Esophagus muscularis mucosa (tissue), 4 donors: Measurements from ENCODE around the gene FSCN2. TPM values are rescaled to one million over a fixed set of nuclear protein-coding genes. Genes with fewer than 3 reads are reported as not detected.

ENCODE experiments used
- DNase-seq: peaks from one replicate; pipeline ENCODE4 v3.0.0-alpha.2; 2017; ENCODE audit errors: extremely low spot score
- H3K27ac ChIP-seq, 4 donors: fragments of 200-600 bp; sonication (generic); replicated peaks in 1 of 4; 1 replicate in 3 of 4; 2 replicates in 1 of 4; pipeline ENCODE4 v1.5.1; 2016 to 2019; ENCODE audit warnings: mild to moderate bottlenecking in 1 of 4
- H3K27me3 ChIP-seq, 4 donors: fragments of 200-600 bp; sonication (generic); one replicate each; pipeline versions ENCODE4 v1.5.1 to v1.6.0; 2016 to 2019
- H3K36me3 ChIP-seq, 4 donors: fragments of 200-600 bp; sonication (generic); one replicate each; pipeline ENCODE4 v1.5.1; 2016 to 2019
- H3K4me1 ChIP-seq, 4 donors: fragments of 200-600 bp; sonication (generic); one replicate each; pipeline ENCODE4 v1.5.1; 2016 to 2019
- H3K4me3 ChIP-seq, 4 donors: fragments of 200-600 bp; sonication (generic); 1 replicate in 2 of 4; 2 replicates in 2 of 4; pipeline ENCODE4 v1.5.1; 2016 to 2019; ENCODE audit warnings: mild to moderate bottlenecking in 4 of 4, moderate library complexity in 1 of 4
- H3K9me3 ChIP-seq, 4 donors: fragments of 200-600 bp; sonication (generic); 1 replicate in 3 of 4; 2 replicates in 1 of 4; pipeline ENCODE4 v1.5.1; 2016 to 2019
- EP300 ChIP-seq: sonication (generic); formaldehyde crosslinking; IDR thresholded peaks from one replicate; pipeline ENCODE4 v1.6.1; 2017; ENCODE audit warnings: antibody characterized with exemption
- POLR2A ChIP-seq: fragments of 450-650 bp; IDR thresholded peaks from one replicate; pipeline ENCODE4 v1.6.1; 2017; ENCODE audit warnings: antibody characterized with exemption, moderate library complexity, mild to moderate bottlenecking, low read depth
- POLR2AphosphoS5 ChIP-seq, 2 donors: sonication (generic); formaldehyde crosslinking; IDR thresholded peaks; one replicate each; pipeline ENCODE4 v1.6.1; 2017; ENCODE audit warnings: antibody characterized with exemption in 2 of 2
- WGBS: methylation state at CpG from one replicate; pipeline ENCODE4 v1.1.5; 2018; 5-methylcytosine and 5-hydroxymethylcytosine counted together
- intact Hi-C: fragments of 100-400 bp; cut with DNase I; formaldehyde crosslinking; loops from one replicate; pipeline ENCODE4 v1.15.1; 2023
- total RNA-seq, 4 donors: library from RNA; depleted of rRNA; stranded (reverse); fragments of >200 nt; gene quantifications; one replicate each; pipeline versions ENCODE4 v1.1.0 to v1.2.1, GENCODE V29; 2016
- TF ChIP-seq, protein P1 (sequence below), 3 experiments: fragments of 200-600 bp in 2 of 3; fragments of 450-650 bp in 1 of 3; sonication (generic) in 2 of 3; IDR thresholded peaks; one replicate each; pipeline ENCODE4 v1.5.1; 2017 to 2019; ENCODE audit warnings: antibody characterized with exemption in 3 of 3, mild to moderate bottlenecking in 2 of 3, moderate library complexity in 1 of 3

FSCN2 gene
- total RNA-seq, 4 donors from 2014 or later, result 1.2 to 2.4 (median 1.7) TPM

GRCh38 chr17:81579821-81580321, 51.7 kb downstream of the FSCN2 start:
- intact Hi-C loops, result no loop called here
- H3K4me3 ChIP-seq, result no peak overlapping the region
- H3K27me3 ChIP-seq, result no peaks in the 10 kb centered on the region
- H3K27ac ChIP-seq, result no peak overlapping the region
- no peak for DNase-seq
- peaks cover 13 to 88% (median 81%) of the 10 kb centered on the region in 4 donors for H3K36me3 ChIP-seq
- H3K9me3 ChIP-seq, result no peaks in the 10 kb centered on the region
- WGBS, result 91% methylated on average over 10 of the region's 10 CpGs
- H3K4me1 ChIP-seq, result peaks cover 10 to 16% (median 13%) of the 10 kb centered on the region in 4 donors
- TF ChIP-seq POLR2AphosphoS5 (IDR thresholded peaks at IDR 0.05), result no peak
- TF ChIP-seq EP300, result no peak
- no peak for TF ChIP-seq POLR2A
- TF ChIP-seq, protein P1, sequence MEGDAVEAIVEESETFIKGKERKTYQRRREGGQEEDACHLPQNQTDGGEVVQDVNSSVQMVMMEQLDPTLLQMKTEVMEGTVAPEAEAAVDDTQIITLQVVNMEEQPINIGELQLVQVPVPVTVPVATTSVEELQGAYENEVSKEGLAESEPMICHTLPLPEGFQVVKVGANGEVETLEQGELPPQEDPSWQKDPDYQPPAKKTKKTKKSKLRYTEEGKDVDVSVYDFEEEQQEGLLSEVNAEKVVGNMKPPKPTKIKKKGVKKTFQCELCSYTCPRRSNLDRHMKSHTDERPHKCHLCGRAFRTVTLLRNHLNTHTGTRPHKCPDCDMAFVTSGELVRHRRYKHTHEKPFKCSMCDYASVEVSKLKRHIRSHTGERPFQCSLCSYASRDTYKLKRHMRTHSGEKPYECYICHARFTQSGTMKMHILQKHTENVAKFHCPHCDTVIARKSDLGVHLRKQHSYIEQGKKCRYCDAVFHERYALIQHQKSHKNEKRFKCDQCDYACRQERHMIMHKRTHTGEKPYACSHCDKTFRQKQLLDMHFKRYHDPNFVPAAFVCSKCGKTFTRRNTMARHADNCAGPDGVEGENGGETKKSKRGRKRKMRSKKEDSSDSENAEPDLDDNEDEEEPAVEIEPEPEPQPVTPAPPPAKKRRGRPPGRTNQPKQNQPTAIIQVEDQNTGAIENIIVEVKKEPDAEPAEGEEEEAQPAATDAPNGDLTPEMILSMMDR (IDR thresholded peaks at IDR 0.05), result no peak

- Histone ChIP-seq H3K4me1 (peaks cover 10 to 16% (median 13%) of the 10 kb centered on the region in 4 donors), H3K27ac (no peak overlapping the region), H3K9me3 (no peaks in the 10 kb centered on the region), H3K27me3 (no peaks in the 10 kb centered on the region), H3K4me3 (no peak overlapping the region), H3K36me3 (peaks cover 12 to 89% (median 82%) of the 10 kb centered on the region in 4 donors)
- no peak for DNase-seq
- WGBS, result 100% methylated on average over 4 of the region's 6 CpGs
- intact Hi-C loops, result no loop called here
- TF ChIP-seq POLR2AphosphoS5 (IDR thresholded peaks at IDR 0.05) (no peak), POLR2A (no peak), EP300 (no peak)
- TF ChIP-seq, protein P1 (IDR thresholded peaks at IDR 0.05), result no peak
Observed at GRCh38 chr17:81580481-81580880, 52.3 kb downstream of the FSCN2 start.

DNA sequence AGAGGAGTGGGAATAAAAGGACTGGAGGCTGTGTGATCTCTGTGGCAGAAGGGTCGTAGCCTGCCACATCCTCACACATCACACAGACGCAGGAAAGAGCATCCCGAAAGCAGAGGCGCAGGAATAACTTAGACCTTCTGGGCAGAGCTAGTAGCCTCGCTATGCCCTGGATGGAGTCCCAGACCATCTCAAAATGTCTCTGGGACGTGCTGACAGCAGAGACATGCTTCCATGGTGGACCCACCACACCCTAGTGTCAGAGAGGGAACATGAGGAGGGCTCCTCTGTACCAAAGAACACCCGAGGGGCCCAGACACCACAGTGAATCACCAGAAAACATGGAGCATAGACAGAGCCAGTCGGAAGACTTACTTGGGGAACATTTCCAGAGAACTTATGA, 53.6 kb downstream of the FSCN2 start:
- Histone ChIP-seq H3K27me3 (no peaks in the 10 kb centered on the region), H3K4me1 (peaks cover 4 to 11% (median 9%) of the 10 kb centered on the region in 4 donors), H3K4me3 (no peak overlapping the region), H3K36me3 (peaks cover 21 to 93% (median 87%) of the 10 kb centered on the region in 4 donors), H3K27ac (no peak overlapping the region), H3K9me3 (no peaks in the 10 kb centered on the region)
- TF ChIP-seq, protein P1 (IDR thresholded peaks at IDR 0.05), result no peak
- no peak for TF ChIP-seq POLR2A
- no peak for TF ChIP-seq POLR2AphosphoS5 (IDR thresholded peaks at IDR 0.05)
- no peak for TF ChIP-seq EP300
- WGBS, result 92% methylated on average over 8 of the region's 8 CpGs
- intact Hi-C loops, result no loop called here
- no peak for DNase-seq

GRCh38 chr17:81582341-81582740, 54.2 kb downstream of the FSCN2 start:
- Histone ChIP-seq H3K27me3 (no peaks in the 10 kb centered on the region), H3K36me3 (peaks cover 23 to 97% (median 93%) of the 10 kb centered on the region in 4 donors), H3K4me1 (peaks cover 0 to 10% (median 4%) of the 10 kb centered on the region in 4 donors), H3K4me3 (no peak overlapping the region), H3K27ac (no peak overlapping the region), H3K9me3 (no peaks in the 10 kb centered on the region)
- WGBS, result 83% methylated on average over 5 of the region's 5 CpGs
- TF ChIP-seq, protein P1 (IDR thresholded peaks at IDR 0.05), result no peak
- TF ChIP-seq POLR2A (no peak), POLR2AphosphoS5 (IDR thresholded peaks at IDR 0.05) (no peak), EP300 (no peak)
- intact Hi-C loops, result no loop called here
- no peak for DNase-seq

DNA sequence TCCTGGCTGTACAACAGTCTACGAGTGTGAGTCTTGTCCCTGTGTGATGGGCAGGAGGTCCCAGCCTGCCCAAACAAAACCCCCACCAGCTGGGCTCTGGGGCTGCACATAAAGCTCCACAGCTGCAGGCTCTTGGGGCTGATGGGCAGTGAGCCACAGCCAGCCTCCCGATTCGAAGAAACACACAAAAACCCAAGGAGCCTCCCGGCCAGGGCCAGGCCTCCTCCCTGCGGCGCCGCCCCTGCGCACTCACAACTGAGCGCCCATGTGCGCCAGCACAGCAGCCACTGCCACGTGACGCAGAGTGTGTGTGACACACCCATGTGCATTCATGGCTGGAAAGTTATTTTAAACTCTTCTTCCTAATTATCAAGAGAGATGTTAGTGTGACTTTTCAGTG, 54.6 kb downstream of the FSCN2 start:
- H3K27ac ChIP-seq, result no peak overlapping the region
- intact Hi-C loops, result no loop called here
- H3K27me3 ChIP-seq, result no peaks in the 10 kb centered on the region
- no peaks in the 10 kb centered on the region for H3K9me3 ChIP-seq
- H3K4me3 ChIP-seq, result no peak overlapping the region
- H3K36me3 ChIP-seq, result peaks cover 27 to 97% (median 93%) of the 10 kb centered on the region in 4 donors
- TF ChIP-seq POLR2A (no peak), POLR2AphosphoS5 (IDR thresholded peaks at IDR 0.05) (no peak), EP300 (no peak)
- TF ChIP-seq, protein P1 (IDR thresholded peaks at IDR 0.05), result no peak
- no peak for DNase-seq
- 94% methylated on average over 12 of the region's 12 CpGs for WGBS
- peaks cover 0 to 10% (median under 1%) of the 10 kb centered on the region in 4 donors for H3K4me1 ChIP-seq
